ENCODE data around the gene IQSEC3. TPM values are rescaled to one million over a fixed set of nuclear protein-coding genes. Genes with fewer than 3 reads are reported as not detected.
A peak's percentile ranks its signal among the peaks of the same experiment; 100 is the strongest.

IQSEC3 gene
- total RNA-seq, 1 donor from 2014 or later = 0.05 TPM

GRCh38 chr12:148676-149416 lies 82.3 kb downstream of the IQSEC3 start:
- Mint-ChIP-seq H3K4me1 (ENCODE audit: low read depth) (no peaks in the 10 kb centered on the region), H3K4me3 (no peak overlapping the region), H3K27me3 (ENCODE audit: insufficient read depth) (peaks cover 7% of the 10 kb centered on the region), H3K36me3 (ENCODE audit: low read depth) (no peaks in the 10 kb centered on the region), H3K27ac (no peak overlapping the region), H3K9me3 (no peaks in the 10 kb centered on the region)
- intact Hi-C loops (cut with micrococcal nuclease) = no loop called here
- no peak for DNase-seq (ENCODE audit: low spot score)

- no peak for DNase-seq (ENCODE audit: low spot score)
- intact Hi-C loops (cut with micrococcal nuclease) = no loop called here
- Mint-ChIP-seq H3K4me1 (ENCODE audit: low read depth) (no peaks in the 10 kb centered on the region), H3K9me3 (no peaks in the 10 kb centered on the region), H3K4me3 (no peak overlapping the region), H3K27ac (no peak overlapping the region), H3K36me3 (ENCODE audit: low read depth) (no peaks in the 10 kb centered on the region), H3K27me3 (ENCODE audit: insufficient read depth) (peaks cover 7% of the 10 kb centered on the region)
These were observed 85.0 kb downstream of the IQSEC3 start for GRCh38 chr12:151579-151978.

- H3K9me3 Mint-ChIP-seq = no peaks in the 10 kb centered on the region
- no peak overlapping the region for H3K4me3 Mint-ChIP-seq
- no peak overlapping the region for H3K27ac Mint-ChIP-seq
- no peaks in the 10 kb centered on the region for H3K4me1 Mint-ChIP-seq (ENCODE audit: low read depth)
- intact Hi-C loops (cut with micrococcal nuclease) = no loop called here
- no peak for DNase-seq (ENCODE audit: low spot score)
- peaks cover 3% of the 10 kb centered on the region for H3K27me3 Mint-ChIP-seq (ENCODE audit: insufficient read depth)
- H3K36me3 Mint-ChIP-seq (ENCODE audit: low read depth) = no peaks in the 10 kb centered on the region
These were observed 85.9 kb downstream of the IQSEC3 start for GRCh38 chr12:152440-152839.

DNA sequence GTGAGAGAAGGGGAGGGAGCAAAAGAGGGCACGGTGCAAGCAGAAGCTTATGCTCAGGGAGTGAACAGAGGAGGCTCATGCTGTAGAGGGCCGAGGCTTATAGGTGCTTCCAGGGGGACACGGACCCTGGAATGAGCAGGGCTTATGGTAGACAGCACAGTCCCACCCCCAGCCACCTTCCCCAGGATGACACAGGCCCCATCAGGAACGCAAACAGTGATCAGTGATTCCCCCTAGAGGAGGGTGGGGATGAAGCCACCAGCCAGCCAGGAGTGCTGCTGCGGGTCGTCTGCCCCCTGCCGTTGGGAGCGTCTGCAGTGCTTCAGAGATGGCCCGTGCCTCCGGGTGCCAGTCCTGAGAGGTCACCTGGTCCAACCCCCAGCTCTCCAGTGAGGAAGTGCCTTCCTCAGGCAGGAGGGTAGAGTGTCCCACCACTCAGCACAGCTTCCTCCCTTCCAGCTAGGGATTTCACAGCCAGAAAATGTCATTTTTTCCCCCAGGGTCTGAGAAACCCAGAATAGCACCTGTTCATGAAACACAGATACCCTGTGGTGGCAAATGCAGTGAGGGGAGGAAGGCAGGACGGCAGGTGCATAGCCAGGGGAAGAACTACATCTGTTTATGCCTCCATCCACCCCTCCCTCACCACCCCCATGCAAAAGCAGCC lies 86.6 kb downstream of the IQSEC3 start:
- Mint-ChIP-seq H3K4me1 (ENCODE audit: low read depth) (no peaks in the 10 kb centered on the region), H3K4me3 (no peak overlapping the region), H3K27me3 (ENCODE audit: insufficient read depth) (peaks cover 3% of the 10 kb centered on the region), H3K36me3 (ENCODE audit: low read depth) (no peaks in the 10 kb centered on the region), H3K9me3 (no peaks in the 10 kb centered on the region), H3K27ac (no peak overlapping the region)
- intact Hi-C loops (cut with micrococcal nuclease) = no loop called here
- DNase-seq (ENCODE audit: low spot score) = peak; percentile 19

DNA sequence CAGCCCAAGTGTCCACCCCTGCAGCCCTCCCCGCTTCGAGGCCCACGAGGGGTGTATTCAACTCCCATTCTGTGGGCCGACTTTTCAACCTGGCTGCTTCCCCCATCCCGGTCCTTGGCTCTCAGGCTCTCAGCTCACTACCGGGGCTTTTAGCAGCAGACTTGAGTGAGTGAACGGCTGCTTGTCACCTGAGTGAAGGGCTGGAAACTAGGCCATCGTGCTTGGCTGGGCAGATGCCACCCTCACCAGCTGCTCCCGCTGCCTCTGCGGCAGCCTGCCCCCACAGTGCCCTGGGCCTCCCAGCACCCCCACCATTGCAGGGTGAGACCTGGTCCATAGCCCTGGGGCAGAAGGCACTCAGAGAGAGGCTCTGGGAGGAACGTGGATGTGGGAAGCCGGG lies 87.5 kb downstream of the IQSEC3 start:
- no peak overlapping the region for H3K4me3 Mint-ChIP-seq
- no peak overlapping the region for H3K27ac Mint-ChIP-seq
- no peaks in the 10 kb centered on the region for H3K4me1 Mint-ChIP-seq (ENCODE audit: low read depth)
- peaks cover 3% of the 10 kb centered on the region for H3K27me3 Mint-ChIP-seq (ENCODE audit: insufficient read depth)
- intact Hi-C loops (cut with micrococcal nuclease) = no loop called here
- DNase-seq (ENCODE audit: low spot score) = no peak
- H3K9me3 Mint-ChIP-seq = no peaks in the 10 kb centered on the region
- H3K36me3 Mint-ChIP-seq (ENCODE audit: low read depth) = no peaks in the 10 kb centered on the region

GRCh38 chr12:155006-155405 lies 88.4 kb downstream of the IQSEC3 start:
- DNase-seq (ENCODE audit: low spot score) = no peak
- intact Hi-C loops (cut with micrococcal nuclease) = no loop called here
- H3K27me3 Mint-ChIP-seq (ENCODE audit: insufficient read depth) = peaks cover 3% of the 10 kb centered on the region
- H3K36me3 Mint-ChIP-seq (ENCODE audit: low read depth) = no peaks in the 10 kb centered on the region
- H3K4me3 Mint-ChIP-seq = no peak overlapping the region
- H3K4me1 Mint-ChIP-seq (ENCODE audit: low read depth) = no peaks in the 10 kb centered on the region
- no peak overlapping the region for H3K27ac Mint-ChIP-seq
- no peaks in the 10 kb centered on the region for H3K9me3 Mint-ChIP-seq

DNA sequence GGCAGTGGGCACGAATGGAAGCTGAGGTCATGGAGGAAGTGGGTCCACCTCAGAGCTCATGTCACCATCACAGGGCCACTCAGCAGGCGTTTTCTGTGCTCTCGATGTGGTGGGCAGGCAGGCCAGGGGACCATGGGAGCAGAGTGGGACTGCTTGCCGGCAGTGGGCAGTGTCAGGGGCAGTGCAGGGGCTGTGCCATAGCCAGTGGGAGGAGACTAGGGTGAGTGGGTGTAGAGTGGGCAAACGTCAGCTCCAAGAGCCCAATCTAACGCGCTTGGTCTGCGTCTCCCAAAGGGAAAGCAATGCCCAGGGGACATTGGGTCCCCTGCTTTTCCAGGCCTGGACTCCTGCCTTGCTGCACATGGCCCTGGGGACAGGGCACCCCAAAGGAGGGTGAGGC lies 89.1 kb downstream of the IQSEC3 start:
- H3K9me3 Mint-ChIP-seq = no peaks in the 10 kb centered on the region
- no peak for DNase-seq (ENCODE audit: low spot score)
- no peaks in the 10 kb centered on the region for H3K36me3 Mint-ChIP-seq (ENCODE audit: low read depth)
- no peak overlapping the region for H3K4me3 Mint-ChIP-seq
- intact Hi-C loops (cut with micrococcal nuclease) = no loop called here
- no peaks in the 10 kb centered on the region for H3K4me1 Mint-ChIP-seq (ENCODE audit: low read depth)
- H3K27me3 Mint-ChIP-seq (ENCODE audit: insufficient read depth) = peaks cover 2% of the 10 kb centered on the region
- no peak overlapping the region for H3K27ac Mint-ChIP-seq

GRCh38 chr12:156945-157344 lies 90.4 kb downstream of the IQSEC3 start:
- Mint-ChIP-seq H3K4me1 (ENCODE audit: low read depth) (no peaks in the 10 kb centered on the region), H3K9me3 (no peaks in the 10 kb centered on the region), H3K4me3 (no peak overlapping the region), H3K36me3 (ENCODE audit: low read depth) (no peaks in the 10 kb centered on the region), H3K27ac (no peak overlapping the region), H3K27me3 (ENCODE audit: insufficient read depth) (peaks cover 2% of the 10 kb centered on the region)
- intact Hi-C loops (cut with micrococcal nuclease) = no loop called here
- DNase-seq (ENCODE audit: low spot score) = no peak

DNA sequence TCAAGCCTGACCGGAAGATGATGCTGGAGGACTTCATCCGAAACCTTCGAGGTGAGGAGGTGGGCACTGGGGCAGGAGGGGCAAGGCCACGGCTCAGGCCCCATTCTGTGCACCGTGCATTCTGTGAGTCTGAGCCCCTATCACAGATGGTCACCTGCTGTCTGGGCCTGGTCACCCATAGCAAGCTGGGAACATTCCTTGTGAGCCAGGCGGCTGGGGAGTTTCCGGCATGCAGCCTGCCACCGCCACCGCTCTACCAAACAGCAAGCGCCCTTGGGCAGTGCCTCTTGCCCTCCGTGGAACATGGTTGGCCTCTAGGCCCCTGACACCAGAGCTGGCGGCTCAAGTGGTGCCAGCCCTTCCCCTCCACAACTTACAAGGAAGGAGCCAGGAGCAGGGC lies 91.1 kb downstream of the IQSEC3 start:
- H3K27me3 Mint-ChIP-seq (ENCODE audit: insufficient read depth) = no peaks in the 10 kb centered on the region
- no peak for DNase-seq (ENCODE audit: low spot score)
- no peaks in the 10 kb centered on the region for H3K36me3 Mint-ChIP-seq (ENCODE audit: low read depth)
- intact Hi-C loops (cut with micrococcal nuclease) = no loop called here
- no peak overlapping the region for H3K4me3 Mint-ChIP-seq
- H3K4me1 Mint-ChIP-seq (ENCODE audit: low read depth) = no peaks in the 10 kb centered on the region
- H3K9me3 Mint-ChIP-seq = no peaks in the 10 kb centered on the region
- no peak overlapping the region for H3K27ac Mint-ChIP-seq

GRCh38 chr12:159156-159782 lies 92.7 kb downstream of the IQSEC3 start:
- no peaks in the 10 kb centered on the region for H3K9me3 Mint-ChIP-seq
- no peak overlapping the region for H3K4me3 Mint-ChIP-seq
- H3K27me3 Mint-ChIP-seq (ENCODE audit: insufficient read depth) = no peaks in the 10 kb centered on the region
- no peaks in the 10 kb centered on the region for H3K36me3 Mint-ChIP-seq (ENCODE audit: low read depth)
- H3K27ac Mint-ChIP-seq = no peak overlapping the region
- intact Hi-C loops (cut with micrococcal nuclease) = no loop called here
- no peak for DNase-seq (ENCODE audit: low spot score)
- H3K4me1 Mint-ChIP-seq (ENCODE audit: low read depth) = no peaks in the 10 kb centered on the region

DNA sequence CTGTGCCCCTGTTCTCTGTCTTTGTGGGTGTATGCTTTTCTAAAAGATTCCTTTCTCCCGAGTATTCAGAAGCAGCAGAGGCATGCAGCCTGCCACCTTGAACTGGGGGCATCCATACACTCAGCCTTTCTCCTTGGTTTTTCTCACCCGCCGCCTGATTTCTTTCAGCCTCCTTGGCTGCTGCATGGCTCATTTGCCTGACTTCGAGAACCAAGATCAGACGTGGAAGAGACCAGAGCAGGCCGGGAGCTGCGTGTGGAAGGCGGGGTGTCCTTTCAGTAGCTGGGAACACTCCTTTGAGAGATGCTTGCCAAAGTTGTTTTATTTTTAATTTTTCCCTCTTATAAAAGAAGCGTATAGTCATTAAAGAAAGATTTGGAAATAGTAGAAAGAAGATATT lies 94.3 kb downstream of the IQSEC3 start:
- no peaks in the 10 kb centered on the region for H3K4me1 Mint-ChIP-seq (ENCODE audit: low read depth)
- no peak overlapping the region for H3K27ac Mint-ChIP-seq
- H3K9me3 Mint-ChIP-seq = no peaks in the 10 kb centered on the region
- no peak for DNase-seq (ENCODE audit: low spot score)
- H3K36me3 Mint-ChIP-seq (ENCODE audit: low read depth) = no peaks in the 10 kb centered on the region
- intact Hi-C loops (cut with micrococcal nuclease) = no loop called here
- H3K27me3 Mint-ChIP-seq (ENCODE audit: insufficient read depth) = no peaks in the 10 kb centered on the region
- H3K4me3 Mint-ChIP-seq = no peak overlapping the region

DNA sequence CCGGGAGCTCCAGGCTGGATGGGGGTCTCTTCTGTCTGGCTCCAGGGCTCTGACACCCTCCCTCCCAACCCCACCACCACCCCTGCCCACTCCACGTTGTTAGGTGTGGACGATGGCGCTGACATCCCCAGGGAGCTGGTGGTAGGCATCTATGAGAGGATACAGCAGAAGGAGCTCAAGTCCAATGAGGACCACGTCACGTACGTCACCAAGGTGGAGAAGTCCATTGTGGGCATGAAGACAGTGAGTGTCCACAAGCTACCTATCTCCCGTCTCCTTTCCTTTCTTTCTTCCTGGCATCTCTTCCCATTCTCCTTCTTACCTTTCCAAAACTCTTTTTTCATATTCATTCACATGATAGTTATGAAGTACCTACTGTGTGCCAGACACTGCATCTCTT lies 95.3 kb downstream of the IQSEC3 start:
- Mint-ChIP-seq H3K4me3 (no peak overlapping the region), H3K9me3 (no peaks in the 10 kb centered on the region), H3K27me3 (ENCODE audit: insufficient read depth) (no peaks in the 10 kb centered on the region), H3K27ac (no peak overlapping the region), H3K4me1 (ENCODE audit: low read depth) (no peaks in the 10 kb centered on the region), H3K36me3 (ENCODE audit: low read depth) (no peaks in the 10 kb centered on the region)
- intact Hi-C loops (cut with micrococcal nuclease) = no loop called here
- DNase-seq (ENCODE audit: low spot score) = no peak

DNA sequence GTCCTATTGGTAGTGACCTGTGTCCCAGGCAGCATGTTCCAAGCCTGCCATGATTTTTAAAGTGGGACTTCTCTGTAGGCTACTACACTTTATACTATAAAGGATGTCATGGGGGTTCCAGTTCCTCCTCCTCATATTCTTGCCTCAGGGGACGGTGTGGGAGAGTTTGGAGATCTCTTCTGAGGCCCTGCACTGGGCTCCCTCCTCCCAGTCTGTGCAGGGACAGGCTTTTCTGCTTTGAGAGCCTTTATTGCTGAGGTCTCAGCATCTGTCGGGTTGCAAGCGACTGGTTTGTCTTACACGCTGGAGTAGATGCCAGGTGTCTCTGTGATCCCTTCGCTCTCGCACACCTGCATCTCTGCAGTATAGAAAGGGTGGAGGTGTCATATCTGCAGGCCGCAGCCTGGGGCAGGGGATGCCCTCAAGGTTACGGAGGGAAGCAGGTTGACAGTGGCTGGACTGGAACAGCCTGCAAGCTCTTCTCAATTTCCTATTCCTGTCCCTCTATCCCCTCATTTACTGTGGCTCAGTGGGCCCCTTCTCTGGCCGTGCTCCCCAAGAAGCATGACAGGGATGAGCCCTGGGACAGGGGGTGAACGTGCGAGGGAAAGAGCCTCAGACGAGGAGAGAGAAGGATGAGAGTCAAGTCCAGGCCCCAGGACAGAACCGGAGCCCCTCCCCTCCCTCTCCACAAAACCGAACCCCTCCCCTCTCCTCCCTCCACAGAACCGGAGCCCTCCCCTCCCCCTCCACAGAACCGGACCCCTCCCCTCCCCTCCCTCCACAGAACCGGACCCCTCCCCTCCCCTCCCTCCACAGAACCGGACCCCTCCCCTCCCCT lies 96.1 kb downstream of the IQSEC3 start:
- no peak for DNase-seq (ENCODE audit: low spot score)
- Mint-ChIP-seq H3K9me3 (no peaks in the 10 kb centered on the region), H3K27me3 (ENCODE audit: insufficient read depth) (no peaks in the 10 kb centered on the region), H3K4me3 (no peak overlapping the region), H3K4me1 (ENCODE audit: low read depth) (no peaks in the 10 kb centered on the region), H3K36me3 (ENCODE audit: low read depth) (no peaks in the 10 kb centered on the region), H3K27ac (no peak overlapping the region)
- intact Hi-C loops (cut with micrococcal nuclease) = no loop called here

Measured in activated T-helper 1 cell treated with anti-CD3 and anti-CD28 coated beads, Interleukin-12 subunit alpha, Interleukin-12 subunit beta, Interleukin-2, Interleukin-4 antibody, amounts not matched to agents 30 ng/mL and 10 ng/mL and 1 ng/mL, durations not matched to agents 14 hours and 24 hours and 36 hours (primary cell).